HG03439 (cell line): ENCODE data around the gene FAM171A2.
"Not testable (repeated sequence)": the region's sequence is repeated elsewhere in the genome, so short reads cannot be mapped to it uniquely, and the experiment has no call there.

Experiments
- ATAC-seq: cut with Tn5 transposase; IDR thresholded peaks from one replicate; pipeline ENCODE4 v1.9.1; 2021; ENCODE audit warnings: mild to moderate bottlenecking, moderate library complexity; ENCODE audit not compliant: unreplicated experiment

FAM171A2 gene

DNA sequence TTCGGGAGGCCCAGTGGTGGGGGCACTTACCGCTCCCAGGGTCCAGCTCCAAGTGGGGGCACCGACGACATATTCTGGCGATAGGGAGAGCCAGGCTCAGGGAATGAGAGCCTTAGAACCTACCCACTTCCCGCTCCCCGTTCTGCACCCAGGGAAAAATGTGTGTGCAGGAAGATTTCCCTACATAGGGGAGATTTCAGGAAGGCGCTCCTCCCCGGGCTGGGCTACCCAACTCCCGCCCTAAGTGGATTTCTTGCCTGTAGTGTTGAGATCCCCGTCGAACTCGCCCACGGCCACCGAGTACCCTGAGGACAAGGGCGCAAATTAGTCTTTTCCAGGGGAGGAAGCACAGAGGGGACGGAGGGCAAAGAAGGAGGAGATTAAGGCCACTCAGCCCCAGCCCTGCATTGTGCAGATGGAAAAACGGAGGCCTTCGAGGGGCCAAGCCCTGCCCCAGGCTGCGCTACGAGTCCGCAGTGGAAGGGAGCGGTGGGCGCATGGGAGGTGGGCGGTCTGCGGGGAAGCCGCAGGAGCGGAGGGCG, 20.7 kb upstream of the FAM171A2 start:
- ATAC-seq: no peak

DNA sequence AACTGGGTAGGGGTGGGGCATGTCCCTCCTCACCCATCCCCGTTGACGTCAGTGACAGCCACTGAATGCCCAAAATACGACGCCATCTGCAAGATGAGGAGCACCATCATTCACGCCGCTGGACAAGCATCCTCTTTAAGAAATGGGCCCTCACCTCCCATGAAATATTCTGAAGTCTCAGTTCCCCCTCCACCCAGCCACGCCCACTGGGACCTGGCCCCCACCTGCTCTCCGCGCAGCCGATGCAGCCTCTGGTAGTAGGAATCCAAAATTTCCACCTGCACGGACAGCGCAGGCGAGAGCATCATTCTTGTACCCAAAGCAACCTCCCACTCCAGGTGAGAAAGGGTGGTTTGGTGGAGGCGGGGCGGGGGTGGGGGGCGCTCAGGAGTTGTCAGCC, 20.2 kb upstream of the FAM171A2 start:
- no peak for ATAC-seq

DNA sequence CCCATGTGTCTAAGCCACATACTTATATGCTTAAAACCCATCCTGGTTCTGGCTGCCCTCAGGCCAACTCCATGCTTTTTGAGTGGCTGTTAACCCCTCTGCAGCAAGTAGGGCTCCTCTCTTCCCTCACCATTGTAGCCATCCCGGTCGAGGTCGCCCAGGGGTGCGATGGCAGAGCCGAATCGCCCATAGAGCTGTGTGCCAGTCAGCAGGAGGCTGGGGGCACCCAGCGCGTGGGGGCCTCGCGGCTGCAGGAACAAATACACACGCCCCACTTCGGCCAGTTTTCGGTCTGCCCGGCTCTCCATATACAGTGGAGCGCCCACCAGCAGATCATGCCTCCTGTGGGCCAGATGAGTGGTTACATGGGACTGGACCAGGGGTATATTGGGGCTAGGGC, 19.7 kb upstream of the FAM171A2 start:
- no peak for ATAC-seq

DNA sequence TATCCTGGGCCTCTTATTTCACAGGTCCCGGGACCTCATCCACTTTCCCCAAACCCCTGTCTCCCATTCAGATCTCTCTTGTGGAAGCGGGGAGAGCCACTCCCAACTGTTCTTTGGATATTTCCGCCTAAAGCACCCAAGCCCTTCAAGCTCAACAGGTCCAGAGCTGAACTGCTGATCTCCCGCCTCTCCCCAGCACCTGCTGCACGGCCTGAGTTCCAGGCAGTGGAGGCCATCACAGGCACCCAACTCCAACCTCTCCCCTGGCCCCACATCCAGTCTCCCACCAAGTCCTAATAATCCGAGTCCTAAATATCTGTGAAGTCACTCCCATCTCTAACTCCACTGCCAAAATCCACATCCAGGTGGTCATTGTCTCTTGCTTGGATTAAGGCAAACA, 19.3 kb upstream of the FAM171A2 start:
- no peak for ATAC-seq

DNA sequence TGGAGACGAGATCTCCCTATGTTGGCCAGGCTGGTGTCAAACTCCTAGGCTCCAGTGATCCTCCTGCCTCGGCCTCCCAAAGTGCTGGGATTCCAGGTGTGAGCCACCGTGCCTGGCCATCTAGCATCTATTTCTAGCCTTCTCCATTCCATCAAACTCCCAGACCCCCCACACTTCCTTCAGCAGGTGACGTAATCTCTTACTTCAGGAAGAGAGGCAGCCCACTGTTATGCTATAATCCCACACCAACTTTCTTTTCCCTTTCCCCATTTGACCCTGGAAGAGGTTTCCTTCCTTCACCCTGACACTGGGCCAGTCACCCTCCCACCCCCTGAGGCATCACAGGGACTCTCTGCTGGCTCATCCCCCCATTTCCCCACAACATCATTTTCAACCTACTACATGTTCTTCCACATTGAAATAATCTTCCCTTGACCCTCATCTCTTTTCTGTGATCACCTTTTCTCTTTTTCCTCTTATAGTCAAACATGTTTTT, 18.2 kb upstream of the FAM171A2 start:
- no peak for ATAC-seq

DNA sequence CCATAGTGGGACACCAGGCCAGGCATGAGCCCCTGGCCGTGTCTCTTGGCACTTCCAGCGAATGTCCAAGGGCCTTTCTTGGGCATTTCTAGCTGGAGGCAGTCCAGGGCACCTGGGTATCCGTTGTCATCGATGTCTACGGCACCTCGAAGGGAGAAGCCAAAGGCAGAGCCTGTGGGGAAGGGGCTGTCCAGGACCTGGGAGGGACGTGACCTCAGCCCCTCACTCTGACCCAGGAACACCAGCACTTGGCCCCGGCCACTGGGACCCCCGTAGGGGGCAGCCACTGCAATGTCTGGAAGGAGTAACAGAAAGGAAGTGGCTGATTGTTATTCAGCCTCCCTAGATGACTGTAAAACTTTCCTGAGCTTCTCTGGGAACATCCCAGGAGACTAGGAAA, 17.1 kb upstream of the FAM171A2 start:
- ATAC-seq: no peak

DNA sequence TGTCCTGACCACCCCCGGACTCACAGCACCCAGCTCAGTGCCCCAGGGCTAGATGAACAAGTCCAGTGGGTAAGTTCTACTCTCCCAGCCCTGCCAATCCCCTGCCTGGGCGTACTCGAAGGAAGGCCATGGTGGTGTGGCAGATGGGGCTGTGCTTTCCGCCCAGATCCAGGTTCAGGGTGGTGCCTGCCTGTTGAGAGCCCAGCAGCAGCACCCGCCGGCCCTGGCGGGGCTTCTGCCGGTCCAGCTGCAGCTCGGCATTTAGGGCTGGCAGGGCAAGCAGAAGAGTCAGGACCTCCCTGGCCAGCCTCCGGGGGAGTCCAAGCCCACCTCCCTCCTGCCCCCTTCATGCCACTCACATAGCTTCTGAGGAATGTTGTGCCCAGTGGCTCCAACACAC, 16.2 kb upstream of the FAM171A2 start:
- ATAC-seq: no peak

DNA sequence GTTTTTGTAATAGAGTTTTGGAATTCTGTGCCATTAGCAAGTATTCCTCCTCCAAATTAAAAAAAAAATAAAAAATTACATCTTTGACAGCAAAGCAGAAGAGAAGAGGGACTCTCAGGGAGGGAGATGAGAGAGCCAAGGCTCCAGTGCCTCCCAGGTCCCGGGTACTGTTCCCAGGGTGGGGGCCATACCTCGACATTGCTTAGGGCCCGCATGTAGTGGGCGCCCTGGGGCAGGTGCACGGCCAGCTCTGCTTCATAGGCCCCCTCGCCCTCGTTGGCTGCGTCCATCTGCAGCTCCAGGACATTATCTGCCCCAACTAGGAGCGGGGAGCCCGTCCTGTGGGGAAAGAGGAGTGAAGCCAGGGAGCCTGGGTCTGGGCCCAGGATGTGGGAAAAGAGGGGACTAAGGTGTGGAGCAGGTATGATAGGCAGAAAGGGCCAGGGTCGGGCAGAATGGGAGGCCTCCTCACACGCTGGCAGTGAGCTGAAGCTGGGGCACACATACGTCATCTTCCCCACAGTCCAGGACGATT, 14.6 kb upstream of the FAM171A2 start:
- no peak for ATAC-seq

DNA sequence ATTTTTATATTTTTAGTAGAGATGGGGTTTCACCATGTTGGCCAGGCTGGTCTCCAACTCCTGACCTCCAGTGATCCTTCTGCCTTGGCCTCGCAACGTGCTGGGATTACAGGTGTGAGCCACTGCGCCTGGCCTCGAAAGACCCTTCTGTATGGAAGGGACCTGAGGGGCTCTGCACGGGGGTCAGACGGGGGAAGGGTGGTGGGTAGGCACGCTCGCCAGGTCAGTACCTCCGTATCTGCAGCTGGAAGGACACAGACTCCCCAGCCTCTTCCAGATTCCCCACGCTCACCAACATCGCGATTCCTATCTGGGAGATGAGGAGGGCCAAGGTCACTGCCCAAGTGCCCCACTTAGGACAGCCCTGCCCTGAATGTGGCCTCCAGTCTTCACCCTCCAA, 13.1 kb upstream of the FAM171A2 start:
- no peak for ATAC-seq

DNA sequence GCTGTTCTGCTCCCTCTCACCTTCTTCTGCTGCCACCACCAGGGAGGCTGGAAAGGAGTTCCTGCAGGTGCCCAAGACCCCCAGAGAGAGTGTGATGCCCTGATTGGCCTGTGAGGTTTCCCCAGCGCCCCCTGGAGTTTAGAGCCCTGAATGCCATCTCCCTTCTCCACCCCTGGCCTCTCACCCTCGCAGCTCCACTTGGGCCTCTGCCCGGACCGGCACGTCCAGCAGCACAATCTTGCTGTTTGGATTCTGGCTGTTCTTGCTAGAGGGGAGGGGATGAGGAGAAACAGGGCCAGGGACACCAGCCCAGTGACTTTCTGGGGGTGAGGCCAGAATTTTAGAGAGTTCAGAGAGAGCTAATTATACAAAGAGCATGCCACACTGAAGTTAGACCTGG, 12.5 kb upstream of the FAM171A2 start:
- no peak for ATAC-seq

DNA sequence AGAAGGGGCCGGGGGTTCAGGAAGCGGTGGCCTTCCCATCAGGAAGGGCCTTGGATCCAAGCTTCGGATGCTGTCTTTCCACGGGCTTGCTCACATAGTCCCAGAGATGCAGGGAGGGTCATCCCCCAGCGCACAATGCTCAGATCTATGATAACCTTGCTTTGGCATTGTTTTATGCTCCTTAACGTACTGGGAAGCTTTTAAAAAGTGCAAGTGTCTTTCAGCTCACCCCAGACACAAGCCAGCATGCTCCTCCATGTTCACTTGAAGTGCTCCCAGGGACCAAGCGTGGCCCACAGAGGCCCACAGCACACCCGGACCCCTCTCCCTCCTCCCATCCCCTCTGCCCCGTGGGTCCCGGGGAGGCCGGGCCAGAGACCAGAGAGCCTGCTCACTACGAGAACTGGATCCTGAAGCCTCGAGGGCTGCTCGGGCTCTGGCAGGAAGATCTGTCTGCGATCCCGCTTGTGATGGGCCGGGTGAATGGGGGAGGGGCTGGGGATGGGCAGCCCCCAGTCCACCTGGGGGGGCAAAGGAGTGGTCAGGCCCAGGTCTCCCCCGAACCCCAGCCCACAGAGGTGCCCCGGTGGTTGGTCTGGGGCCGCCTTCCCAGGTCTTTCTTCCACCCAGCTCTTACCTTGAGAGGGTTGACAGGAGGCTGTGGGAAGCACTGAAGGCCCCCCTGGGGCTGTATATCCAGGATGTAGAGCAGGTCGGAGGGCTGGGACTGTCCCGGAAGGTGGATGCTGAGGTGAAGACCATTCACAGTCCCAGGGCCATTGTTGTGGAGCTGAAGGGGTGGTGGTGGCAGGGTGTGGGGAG, 11.8 kb upstream of the FAM171A2 start:
- ATAC-seq: no peak

DNA sequence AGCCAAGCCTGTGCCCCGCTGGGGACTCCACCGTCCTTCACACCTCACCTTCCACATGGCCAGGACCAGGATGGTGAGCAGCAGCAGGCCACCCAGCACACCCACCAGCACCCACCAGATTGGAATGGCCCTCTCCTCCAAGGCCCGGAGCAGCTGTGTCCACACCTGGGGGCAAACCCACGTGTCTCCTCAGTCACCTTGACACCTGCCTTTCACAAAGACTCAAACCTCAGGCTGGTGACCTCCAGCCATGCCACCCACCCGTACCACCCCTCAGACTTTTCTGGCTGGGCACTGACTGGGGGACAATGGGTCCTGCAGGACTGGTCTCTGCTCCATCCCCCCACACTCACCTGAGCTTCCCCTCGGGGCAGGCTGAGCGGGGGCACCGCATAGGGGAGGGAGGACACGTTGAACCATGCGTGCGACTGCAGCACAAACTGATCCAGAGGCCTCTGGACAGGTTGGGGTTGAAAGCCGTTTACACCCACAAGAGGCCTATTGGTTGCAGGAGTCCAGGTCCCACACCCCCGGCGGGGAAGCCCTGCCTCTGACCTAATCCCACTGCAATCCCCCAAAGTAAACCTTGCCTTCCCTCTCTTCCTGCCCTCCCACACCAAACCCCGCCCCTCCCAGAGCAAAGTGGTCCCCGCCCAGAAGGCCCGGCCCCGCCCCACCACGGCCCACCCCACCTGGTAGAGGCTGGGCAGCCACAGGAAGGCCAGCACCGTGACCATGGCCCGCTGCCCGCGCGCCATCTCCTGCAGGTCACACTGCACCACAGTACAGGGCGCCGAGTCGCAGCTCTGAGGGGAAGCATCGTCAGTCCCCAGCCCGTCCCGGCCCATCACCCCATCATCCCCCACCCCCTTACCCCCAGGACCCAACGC, 10.9 kb upstream of the FAM171A2 start:
- ATAC-seq: no peak

DNA sequence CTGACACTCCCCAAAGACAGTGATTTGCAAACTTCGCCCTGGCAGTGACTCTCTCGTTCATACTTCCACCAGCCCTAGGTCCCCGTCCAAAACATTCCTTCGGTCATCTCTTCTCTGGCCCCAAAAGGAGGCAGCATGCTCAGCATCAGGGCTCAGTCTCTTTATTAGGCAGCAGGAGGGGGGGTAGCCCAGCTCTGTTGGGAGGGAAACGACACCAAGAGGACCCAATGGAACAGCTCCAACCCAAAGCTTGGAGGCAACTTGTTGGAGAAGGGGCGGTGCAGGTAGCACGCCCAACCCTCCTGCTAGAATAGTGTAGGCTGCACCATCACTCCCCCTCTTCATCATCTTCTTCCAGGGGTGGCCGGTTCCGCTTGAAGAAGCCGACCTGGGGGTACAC, 8.4 kb upstream of the FAM171A2 start:
- no peak for ATAC-seq

DNA sequence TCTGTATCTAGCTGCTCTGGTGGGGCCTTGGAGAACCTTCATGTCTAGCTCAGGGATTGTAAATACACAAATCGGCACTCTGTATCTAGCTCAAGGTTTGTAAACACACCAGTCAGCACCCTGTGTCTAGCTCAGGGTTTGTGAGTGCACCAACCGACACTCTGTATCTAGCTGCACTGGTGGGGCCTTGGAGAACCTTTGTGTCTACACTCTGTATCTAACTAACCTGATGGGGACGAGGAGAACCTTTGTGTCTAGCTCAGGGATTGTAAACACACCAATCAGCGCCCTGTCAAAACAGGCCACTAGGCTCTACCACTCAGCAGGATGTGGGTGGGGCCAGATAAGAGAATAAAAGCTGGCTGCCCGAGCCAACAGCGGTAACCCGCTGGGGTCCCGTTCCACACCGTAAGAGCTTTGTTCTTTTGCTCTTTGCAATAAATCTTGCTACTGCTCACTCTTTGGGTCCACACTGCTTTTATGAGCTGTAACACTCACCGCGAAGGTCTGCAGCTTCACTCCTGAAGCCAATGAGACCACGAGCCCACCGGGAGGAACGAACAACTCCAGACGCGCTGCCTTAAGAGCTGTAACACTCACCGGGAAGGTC, 5.9 kb upstream of the FAM171A2 start:
- ATAC-seq: not testable (repeated sequence)

DNA sequence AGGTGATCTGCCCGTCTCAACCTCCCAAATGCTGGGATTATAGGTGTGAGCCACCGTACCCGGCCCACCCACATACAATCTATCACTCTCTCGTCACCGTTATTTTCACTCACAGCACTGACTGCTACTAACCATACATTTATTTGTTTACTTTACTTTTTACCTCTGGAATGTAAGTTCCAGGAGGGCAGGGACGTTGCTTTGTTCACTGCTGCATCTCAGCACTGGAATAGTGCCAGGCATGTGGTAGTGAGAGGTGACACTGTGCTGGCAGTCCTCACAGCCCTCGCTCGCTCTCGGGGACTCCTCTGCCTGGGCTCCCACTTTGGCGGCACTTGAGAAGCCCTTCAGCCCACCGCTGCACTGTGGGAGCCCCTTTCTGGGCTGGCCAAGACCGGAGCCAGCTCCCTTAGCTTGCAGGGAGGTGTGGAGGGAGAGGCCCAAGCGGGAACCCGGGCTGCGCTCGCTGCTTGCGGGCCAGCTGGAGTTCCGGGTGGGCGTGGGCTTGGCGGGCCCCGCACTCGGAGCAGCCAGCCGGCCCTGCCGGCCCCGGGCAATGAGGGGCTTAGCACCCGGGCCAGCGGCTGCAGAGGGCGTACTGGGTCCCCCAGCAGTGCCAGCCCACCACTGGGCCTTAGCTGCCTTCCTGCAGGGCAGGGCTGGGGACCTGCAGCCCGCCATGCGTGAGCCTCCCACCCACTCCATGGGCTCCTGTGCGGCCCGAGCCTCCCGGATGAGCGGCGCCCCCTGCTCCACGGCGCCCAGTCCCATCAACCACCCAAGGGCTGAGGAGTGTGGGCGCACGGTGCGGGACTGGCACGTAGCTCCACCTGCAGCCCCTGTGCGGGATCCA, 5.0 kb upstream of the FAM171A2 start:
- not testable (repeated sequence) for ATAC-seq

DNA sequence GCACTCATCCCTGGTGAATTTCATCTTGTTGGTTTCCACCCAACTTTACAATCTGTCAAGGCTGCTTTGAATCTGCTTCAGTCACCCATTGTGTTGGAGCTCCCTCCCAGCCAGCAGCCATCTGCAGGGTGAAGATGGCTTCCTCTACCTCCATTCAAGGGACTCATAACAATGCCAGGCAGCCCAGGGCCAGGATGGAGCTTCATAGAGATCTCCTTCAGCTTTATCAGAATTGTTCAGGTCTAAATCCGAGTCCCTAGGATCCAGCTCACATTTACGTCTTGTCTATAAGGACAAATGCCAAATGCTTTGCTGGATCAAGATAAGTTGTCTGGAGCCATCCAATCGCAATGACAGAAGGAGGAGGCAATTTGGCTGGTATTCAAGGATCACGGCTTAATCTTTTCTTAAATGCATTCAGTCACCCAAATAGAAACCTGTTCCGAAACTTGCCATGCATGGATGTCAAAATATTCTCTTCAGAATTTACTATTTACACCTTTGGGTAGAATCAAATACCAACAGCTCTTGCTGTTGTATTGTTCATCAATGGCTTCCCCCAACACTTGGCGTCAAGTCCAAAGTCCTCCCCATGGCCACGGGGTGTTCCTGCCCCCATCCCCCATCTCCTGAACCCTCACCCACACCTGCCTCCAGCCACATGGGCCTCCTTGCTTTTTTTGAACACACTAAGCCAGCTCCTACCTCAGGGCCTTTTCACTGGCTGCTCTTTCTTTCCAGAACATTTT, 3.8 kb upstream of the FAM171A2 start:
- ATAC-seq: no peak

DNA sequence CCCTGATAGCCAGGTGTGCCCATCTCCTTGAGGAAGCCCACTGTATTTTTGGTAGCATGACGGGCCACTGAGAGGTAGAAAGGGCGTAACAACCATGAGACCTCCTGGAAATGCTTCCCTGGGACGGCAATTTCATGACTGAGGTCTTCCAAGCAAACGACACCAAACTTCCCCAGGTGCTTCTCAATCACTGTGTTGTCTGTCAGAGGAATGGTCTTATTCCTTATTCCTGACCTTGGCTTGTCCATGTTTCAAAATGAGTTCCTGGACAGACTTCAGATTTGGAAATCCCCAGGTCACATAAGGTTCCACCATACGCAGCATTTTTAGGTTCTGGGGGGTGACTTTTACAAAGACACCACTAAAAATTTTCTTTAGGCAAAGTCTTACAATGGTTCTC, 1.4 kb upstream of the FAM171A2 start:
- ATAC-seq: not testable (repeated sequence)

DNA sequence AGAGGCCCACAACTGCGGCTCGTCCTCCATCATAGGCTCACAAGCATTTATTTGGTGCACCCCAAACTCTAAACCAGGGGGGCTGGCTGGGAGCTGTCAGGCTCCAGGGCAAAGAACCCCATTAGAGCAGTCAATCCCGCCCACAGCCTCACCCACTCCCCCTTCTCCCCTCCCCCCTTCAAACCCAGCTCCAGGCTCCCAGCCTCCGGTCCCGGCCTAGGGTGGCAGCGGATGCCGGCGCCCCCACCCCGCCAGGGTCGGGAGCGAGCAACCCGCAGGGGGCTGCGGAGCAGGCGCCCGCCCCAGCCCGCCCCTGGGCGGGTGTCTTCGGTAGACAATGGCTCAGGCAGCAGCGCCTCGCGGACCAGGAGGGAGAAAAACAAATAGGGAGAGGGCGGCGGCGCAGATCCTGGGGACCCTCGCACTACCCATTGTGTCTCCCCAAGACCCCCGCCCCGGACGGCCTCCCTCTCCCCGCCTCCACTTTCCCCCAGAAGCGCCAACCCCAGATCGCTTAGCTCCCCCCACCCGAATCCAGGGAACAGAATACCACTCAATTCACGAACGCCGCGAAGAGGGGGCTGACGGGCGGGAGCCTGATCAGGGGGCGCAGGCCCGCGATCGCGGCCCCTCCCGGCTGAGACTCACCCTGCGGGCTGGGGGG, 572 bp downstream of the FAM171A2 start:
- no peak for ATAC-seq

DNA sequence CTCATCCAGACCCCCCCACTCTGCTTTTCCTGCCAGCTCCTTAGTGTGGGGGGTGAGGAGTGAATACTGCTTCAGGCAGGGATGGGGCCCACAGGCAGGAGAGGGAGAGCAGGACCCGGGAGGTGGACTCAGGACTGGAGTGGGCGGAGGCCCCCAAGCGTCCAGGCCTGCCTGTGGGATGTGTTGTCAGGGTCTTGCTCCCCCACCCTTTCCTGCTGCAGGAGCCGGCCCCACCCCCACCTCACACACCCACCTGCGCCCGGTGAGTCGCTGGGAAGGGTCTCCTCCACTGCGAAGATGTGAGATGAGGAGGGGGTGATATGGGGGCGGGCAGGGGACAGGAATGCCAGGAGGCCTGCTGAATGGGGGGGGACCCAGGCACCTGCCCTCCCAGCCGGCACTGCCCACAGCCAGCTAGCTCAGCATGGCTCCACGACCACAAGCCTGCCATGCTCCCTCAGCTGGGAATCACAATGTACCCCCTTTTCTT, 1.1 kb downstream of the FAM171A2 start:
- no peak for ATAC-seq
